ENCODE data around the gene BEST1. TPM values are rescaled to one million over a fixed set of nuclear protein-coding genes. Genes with fewer than 3 reads are reported as not detected.

Gene BEST1
- polyA plus RNA-seq, 2 of the 4 experiments (the other 2 are of a cell fraction), result 1.2 to 1.9 TPM

- peak; percentile 88 to 99 for DNase-seq (ENCODE audit: low read depth in 1 of 2, low spot score in 1 of 2)
- ChIA-PET POLR2A (interaction anchor here (0.7 to 8.1 kb wide), 8 partner anchors 9 to 91 kb away, joined by 3 to 75 read pairs (median 4); no protein-coding TSS in a partner anchor), CTCF (interaction anchor here (0.5 to 12.9 kb wide), 16 partner anchors 10 to 446 kb away, joined by 3 to 92 read pairs (median 4); no protein-coding TSS in a partner anchor)
- H3K4me3 ChIP-seq, result no peak overlapping the region
- no peaks in the 10 kb centered on the region for H3K9me3 ChIP-seq
- ATAC-seq, result peak; percentile 69 to 70
- H3K27ac ChIP-seq, result peak overlapping the region; percentile 97 to 99
- FAIRE-seq, result no peak
- peak overlapping the region; percentile 83 for H3K4me2 ChIP-seq
- peaks cover 79% of the 10 kb centered on the region for H3K4me1 ChIP-seq
- WGBS (ENCODE audit: missing lambda C conversion rate), result 25% methylated on average over 11 of the region's 16 CpGs
- TF ChIP-seq HEYL (CRISPR knock-in tag; IDR thresholded peaks at IDR 0.05) (peak; percentile 34; the same call in 1 of the 2 replicates), GATA3 (IDR thresholded peaks at IDR 0.05; ENCODE audit: borderline replicate concordance) (peak; percentile 60; the same call in 1 of the 2 replicates), JUNB (IDR thresholded peaks at IDR 0.05) (peak; percentile 65), MAFK (IDR thresholded peaks at IDR 0.05; ENCODE audit: partially characterized antibody) (peak; percentile 99), ZSCAN20 (CRISPR knock-in tag; IDR thresholded peaks at IDR 0.05) (peak; percentile 51; the same call in 1 of the 2 replicates), POLR2AphosphoS2 (conservative IDR thresholded peaks at IDR 0.05; ENCODE audit: low read length) (no peak), FOXS1 (CRISPR knock-in tag; IDR thresholded peaks at IDR 0.05) (peak; percentile 36; the same call in 1 of the 2 replicates), KDM5A (IDR thresholded peaks at IDR 0.05) (peak; percentile 39; the same call in 1 of the 2 replicates), EHF (CRISPR knock-in tag; IDR thresholded peaks at IDR 0.05) (peak; percentile 54; the same call in 1 of the 2 replicates), RCOR1 (IDR thresholded peaks at IDR 0.05; ENCODE audit: low read depth, low read length) (no peak), USF2 (IDR thresholded peaks at IDR 0.05) (peak; percentile 79), BHLHE40 (IDR thresholded peaks at IDR 0.05; ENCODE audit: low read depth, low read length) (no peak), KDM1A (IDR thresholded peaks at IDR 0.05; ENCODE audit: low read depth) (no peak), SMC3 (IDR thresholded peaks at IDR 0.05) (peak; percentile 60), NPAS2 (CRISPR knock-in tag; IDR thresholded peaks at IDR 0.05; ENCODE audit: borderline replicate concordance) (no peak), HOXB5 (CRISPR knock-in tag; IDR thresholded peaks at IDR 0.05) (peak; percentile 39; the same call in 1 of the 2 replicates), EHMT2 (IDR thresholded peaks at IDR 0.05; ENCODE audit: low read depth) (no peak), RFX5 (IDR thresholded peaks at IDR 0.05) (no peak), ESRRA (IDR thresholded peaks at IDR 0.05; ENCODE audit: borderline replicate concordance, low read length) (0 out of 2 replicates have a peak, but pooled peaks have one; percentile 4), FOSL2 (IDR thresholded peaks at IDR 0.05) (peak; percentile 59; the same call in 1 of the 2 replicates), FOSL2 (CRISPR knock-in tag; IDR thresholded peaks at IDR 0.05) (peak; percentile 90), ZNF302 (CRISPR knock-in tag; IDR thresholded peaks at IDR 0.05) (no peak), HOXB13 (CRISPR knock-in tag; IDR thresholded peaks at IDR 0.05; ENCODE audit: low read depth) (peak; percentile 92), SREBF2 (IDR thresholded peaks at IDR 0.05) (no peak), TP53 (CRISPR knock-in tag; IDR thresholded peaks at IDR 0.05) (peak; percentile 60; the same call in 1 of the 2 replicates), HES2 (IDR thresholded peaks at IDR 0.05) (peak; percentile 56), CHD2 (IDR thresholded peaks at IDR 0.05; ENCODE audit: low read length, partially characterized antibody) (peak; percentile 44), MAZ (IDR thresholded peaks at IDR 0.05; ENCODE audit: borderline replicate concordance, low read depth, low read length) (peak; percentile 89; the same call in 1 of the 2 replicates), HOXA7 (CRISPR knock-in tag; IDR thresholded peaks at IDR 0.05) (no peak), FOSB (CRISPR knock-in tag; IDR thresholded peaks at IDR 0.05) (no peak)
- TF ChIP-seq, protein P1, sequence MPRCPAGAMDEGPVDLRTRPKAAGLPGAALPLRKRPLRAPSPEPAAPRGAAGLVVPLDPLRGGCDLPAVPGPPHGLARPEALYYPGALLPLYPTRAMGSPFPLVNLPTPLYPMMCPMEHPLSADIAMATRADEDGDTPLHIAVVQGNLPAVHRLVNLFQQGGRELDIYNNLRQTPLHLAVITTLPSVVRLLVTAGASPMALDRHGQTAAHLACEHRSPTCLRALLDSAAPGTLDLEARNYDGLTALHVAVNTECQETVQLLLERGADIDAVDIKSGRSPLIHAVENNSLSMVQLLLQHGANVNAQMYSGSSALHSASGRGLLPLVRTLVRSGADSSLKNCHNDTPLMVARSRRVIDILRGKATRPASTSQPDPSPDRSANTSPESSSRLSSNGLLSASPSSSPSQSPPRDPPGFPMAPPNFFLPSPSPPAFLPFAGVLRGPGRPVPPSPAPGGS (IDR thresholded peaks at IDR 0.05), result peak; percentile 79
- TF ChIP-seq, protein P2, sequence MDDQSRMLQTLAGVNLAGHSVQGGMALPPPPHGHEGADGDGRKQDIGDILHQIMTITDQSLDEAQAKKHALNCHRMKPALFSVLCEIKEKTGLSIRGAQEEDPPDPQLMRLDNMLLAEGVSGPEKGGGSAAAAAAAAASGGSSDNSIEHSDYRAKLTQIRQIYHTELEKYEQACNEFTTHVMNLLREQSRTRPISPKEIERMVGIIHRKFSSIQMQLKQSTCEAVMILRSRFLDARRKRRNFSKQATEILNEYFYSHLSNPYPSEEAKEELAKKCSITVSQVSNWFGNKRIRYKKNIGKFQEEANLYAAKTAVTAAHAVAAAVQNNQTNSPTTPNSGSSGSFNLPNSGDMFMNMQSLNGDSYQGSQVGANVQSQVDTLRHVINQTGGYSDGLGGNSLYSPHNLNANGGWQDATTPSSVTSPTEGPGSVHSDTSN (IDR thresholded peaks at IDR 0.05), result peak; percentile 81
- TF ChIP-seq, protein P3, sequence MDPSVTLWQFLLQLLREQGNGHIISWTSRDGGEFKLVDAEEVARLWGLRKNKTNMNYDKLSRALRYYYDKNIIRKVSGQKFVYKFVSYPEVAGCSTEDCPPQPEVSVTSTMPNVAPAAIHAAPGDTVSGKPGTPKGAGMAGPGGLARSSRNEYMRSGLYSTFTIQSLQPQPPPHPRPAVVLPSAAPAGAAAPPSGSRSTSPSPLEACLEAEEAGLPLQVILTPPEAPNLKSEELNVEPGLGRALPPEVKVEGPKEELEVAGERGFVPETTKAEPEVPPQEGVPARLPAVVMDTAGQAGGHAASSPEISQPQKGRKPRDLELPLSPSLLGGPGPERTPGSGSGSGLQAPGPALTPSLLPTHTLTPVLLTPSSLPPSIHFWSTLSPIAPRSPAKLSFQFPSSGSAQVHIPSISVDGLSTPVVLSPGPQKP (IDR thresholded peaks at IDR 0.05; ENCODE audit: low read depth, low read length), result no peak
- TF ChIP-seq, protein P4, sequence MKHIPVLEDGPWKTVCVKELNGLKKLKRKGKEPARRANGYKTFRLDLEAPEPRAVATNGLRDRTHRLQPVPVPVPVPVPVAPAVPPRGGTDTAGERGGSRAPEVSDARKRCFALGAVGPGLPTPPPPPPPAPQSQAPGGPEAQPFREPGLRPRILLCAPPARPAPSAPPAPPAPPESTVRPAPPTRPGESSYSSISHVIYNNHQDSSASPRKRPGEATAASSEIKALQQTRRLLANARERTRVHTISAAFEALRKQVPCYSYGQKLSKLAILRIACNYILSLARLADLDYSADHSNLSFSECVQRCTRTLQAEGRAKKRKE (CRISPR knock-in tag; IDR thresholded peaks at IDR 0.05; ENCODE audit: low read depth), result peak; percentile 37; the same call in 1 of the 2 replicates
Measured at GRCh38 chr11:61971248-61972111, 21.3 kb downstream of the BEST1 start.

Measured in A549 (cell line).